Measurements from ENCODE around the gene PLEKHG7. TPM values are rescaled to one million over a fixed set of nuclear protein-coding genes. Genes with fewer than 3 reads are reported as not detected.

The PLEKHG7 gene
- total RNA-seq, 1 donor from 2014 or later = not detected

DNA sequence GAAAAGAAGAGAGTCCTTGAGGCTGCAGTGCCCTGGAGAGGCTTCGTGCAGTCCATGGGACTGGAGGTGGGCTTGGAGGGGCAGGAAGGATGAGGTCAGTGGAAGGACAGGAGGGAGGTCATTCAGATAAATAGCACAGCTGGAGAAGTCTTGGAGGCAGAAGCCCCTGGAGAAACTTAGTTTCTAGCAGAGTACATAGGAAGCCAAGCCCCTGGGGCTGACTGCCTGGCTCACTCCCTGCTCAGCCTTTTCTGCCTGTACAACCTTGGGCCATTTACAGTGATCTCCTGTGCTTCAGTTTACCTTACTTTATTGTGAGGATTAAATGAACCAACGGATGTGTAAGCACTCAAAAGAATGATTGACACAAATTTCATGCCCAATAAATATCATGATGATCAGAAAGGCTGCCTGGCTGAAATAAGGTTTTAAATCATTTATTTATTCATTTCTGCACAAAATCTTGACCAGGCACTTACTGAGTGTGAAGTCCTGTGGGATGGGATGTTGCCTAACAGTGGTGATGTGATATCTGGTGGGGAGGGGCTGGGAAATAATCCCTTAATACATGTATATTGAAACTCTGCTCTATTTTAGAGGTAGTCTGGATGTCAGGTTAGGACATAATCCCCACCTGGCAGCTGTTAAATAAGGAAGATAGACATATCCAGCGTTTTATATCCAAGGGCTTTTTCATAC lies 54.3 kb downstream of the PLEKHG7 start:
- no peak for DNase-seq (ENCODE audit: low read depth, low spot score)
- TF ChIP-seq, protein P1, sequence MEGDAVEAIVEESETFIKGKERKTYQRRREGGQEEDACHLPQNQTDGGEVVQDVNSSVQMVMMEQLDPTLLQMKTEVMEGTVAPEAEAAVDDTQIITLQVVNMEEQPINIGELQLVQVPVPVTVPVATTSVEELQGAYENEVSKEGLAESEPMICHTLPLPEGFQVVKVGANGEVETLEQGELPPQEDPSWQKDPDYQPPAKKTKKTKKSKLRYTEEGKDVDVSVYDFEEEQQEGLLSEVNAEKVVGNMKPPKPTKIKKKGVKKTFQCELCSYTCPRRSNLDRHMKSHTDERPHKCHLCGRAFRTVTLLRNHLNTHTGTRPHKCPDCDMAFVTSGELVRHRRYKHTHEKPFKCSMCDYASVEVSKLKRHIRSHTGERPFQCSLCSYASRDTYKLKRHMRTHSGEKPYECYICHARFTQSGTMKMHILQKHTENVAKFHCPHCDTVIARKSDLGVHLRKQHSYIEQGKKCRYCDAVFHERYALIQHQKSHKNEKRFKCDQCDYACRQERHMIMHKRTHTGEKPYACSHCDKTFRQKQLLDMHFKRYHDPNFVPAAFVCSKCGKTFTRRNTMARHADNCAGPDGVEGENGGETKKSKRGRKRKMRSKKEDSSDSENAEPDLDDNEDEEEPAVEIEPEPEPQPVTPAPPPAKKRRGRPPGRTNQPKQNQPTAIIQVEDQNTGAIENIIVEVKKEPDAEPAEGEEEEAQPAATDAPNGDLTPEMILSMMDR (conservative IDR thresholded peaks at IDR 0.05) = no peak
- H3K9me3 Mint-ChIP-seq = peaks cover 12% of the 10 kb centered on the region
- no peak overlapping the region for H3K4me3 Mint-ChIP-seq
- peak overlapping the region; percentile 37 for H3K27ac Mint-ChIP-seq (ENCODE audit: unreplicated experiment)
- peaks cover 24% of the 10 kb centered on the region for H3K4me1 Mint-ChIP-seq
- H3K36me3 Mint-ChIP-seq (ENCODE audit: low read depth) = peaks cover 3% of the 10 kb centered on the region
- H3K27me3 Mint-ChIP-seq (ENCODE audit: low read depth) = no peaks in the 10 kb centered on the region

DNA sequence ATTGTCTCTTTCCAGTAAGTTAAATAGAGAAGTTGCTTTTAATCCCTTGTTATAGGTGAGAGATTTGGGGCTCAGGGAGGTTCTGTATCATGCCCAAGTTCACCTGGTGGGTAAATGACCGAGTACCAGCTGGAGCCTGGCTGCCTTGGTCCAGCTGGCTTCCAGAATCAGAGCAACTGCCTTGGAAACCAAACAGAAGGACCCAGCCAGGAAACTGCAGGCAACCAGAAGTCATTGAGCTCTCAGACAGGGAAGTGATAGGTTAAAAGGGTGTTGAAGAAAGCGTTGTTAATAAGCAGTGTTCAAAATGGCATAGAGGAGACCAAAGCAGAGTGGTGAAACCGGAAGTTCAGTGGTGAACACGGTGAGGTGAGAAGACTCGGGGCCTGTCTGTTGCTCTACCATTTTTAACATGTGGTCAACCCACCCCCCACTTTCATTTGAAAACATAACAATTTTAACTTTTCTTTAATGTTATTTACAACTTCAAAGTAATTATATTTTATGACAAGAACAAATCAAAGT lies 54.9 kb downstream of the PLEKHG7 start:
- Mint-ChIP-seq H3K27ac (ENCODE audit: unreplicated experiment) (no peak overlapping the region), H3K27me3 (ENCODE audit: low read depth) (no peaks in the 10 kb centered on the region), H3K9me3 (peaks cover 10% of the 10 kb centered on the region)

DNA sequence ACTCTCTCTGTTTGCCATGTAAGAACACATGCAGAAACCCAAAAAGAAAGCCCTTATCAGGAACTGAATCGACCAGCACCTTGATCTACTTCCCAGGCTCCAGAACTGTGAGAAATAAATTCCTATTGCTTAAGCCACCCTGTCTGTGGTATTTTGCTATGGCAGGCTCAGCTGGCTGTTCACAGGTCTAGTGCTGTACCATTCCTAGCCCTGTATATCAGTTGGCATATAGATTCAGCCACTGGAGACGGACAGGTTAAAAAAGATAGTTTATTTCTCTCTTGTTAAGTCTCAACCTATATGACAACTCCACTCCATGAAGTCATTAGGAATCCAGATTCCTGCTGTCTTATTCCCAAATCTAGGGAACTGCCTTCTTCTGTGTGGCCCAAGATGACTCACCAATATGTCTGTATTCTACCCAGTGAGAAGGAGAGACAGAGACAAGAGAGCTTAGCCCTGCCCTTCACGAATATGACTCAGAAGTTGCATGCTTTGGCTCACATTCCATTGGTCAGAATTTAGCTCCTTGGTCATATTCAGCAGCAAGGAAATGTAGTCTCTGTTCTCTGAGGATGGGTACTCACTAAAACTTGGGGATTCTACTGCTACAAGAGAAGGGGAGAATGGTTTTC lies 57.0 kb downstream of the PLEKHG7 start:
- no peak for DNase-seq (ENCODE audit: low read depth, low spot score)
- H3K36me3 Mint-ChIP-seq (ENCODE audit: low read depth) = no peaks in the 10 kb centered on the region
- H3K4me1 Mint-ChIP-seq = peaks cover 23% of the 10 kb centered on the region
- no peak overlapping the region for H3K27ac Mint-ChIP-seq (ENCODE audit: unreplicated experiment)
- peaks cover 5% of the 10 kb centered on the region for H3K9me3 Mint-ChIP-seq
- no peak overlapping the region for H3K4me3 Mint-ChIP-seq
- TF ChIP-seq, protein P1 (conservative IDR thresholded peaks at IDR 0.05) = no peak
- no peaks in the 10 kb centered on the region for H3K27me3 Mint-ChIP-seq (ENCODE audit: low read depth)

More for the DNA sequence above, 54.9 kb downstream of the PLEKHG7 start:
- Mint-ChIP-seq H3K36me3 (ENCODE audit: low read depth) (peaks cover 3% of the 10 kb centered on the region), H3K4me1 (peaks cover 24% of the 10 kb centered on the region), H3K4me3 (no peak overlapping the region)
- DNase-seq (ENCODE audit: low read depth, low spot score) = no peak
- TF ChIP-seq, protein P1 (conservative IDR thresholded peaks at IDR 0.05) = no peak

DNA sequence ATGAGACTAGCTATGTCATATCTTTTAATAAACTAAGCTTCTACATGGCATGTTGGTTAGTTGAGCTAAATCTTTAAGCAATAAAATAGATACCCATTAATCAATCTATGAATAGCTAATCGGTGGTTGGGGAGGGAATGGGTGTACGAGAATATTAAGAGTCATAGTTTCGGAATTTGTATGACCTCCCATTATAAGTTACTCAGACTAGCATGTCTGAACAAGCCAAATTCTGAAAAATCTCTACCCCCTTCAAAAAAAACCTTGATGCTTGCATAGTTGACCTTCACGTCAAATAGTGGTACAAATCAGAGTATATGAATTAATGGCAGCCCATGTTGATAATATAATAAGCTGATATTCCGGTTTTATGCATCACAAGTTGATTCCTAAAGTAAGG lies 60.0 kb downstream of the PLEKHG7 start:
- DNase-seq (ENCODE audit: low read depth, low spot score) = no peak
- Mint-ChIP-seq H3K27ac (ENCODE audit: unreplicated experiment) (no peak overlapping the region), H3K27me3 (ENCODE audit: low read depth) (no peaks in the 10 kb centered on the region), H3K4me1 (peaks cover 24% of the 10 kb centered on the region), H3K4me3 (no peak overlapping the region), H3K9me3 (peaks cover 3% of the 10 kb centered on the region), H3K36me3 (ENCODE audit: low read depth) (no peaks in the 10 kb centered on the region)
- TF ChIP-seq, protein P1 (conservative IDR thresholded peaks at IDR 0.05) = no peak

DNA sequence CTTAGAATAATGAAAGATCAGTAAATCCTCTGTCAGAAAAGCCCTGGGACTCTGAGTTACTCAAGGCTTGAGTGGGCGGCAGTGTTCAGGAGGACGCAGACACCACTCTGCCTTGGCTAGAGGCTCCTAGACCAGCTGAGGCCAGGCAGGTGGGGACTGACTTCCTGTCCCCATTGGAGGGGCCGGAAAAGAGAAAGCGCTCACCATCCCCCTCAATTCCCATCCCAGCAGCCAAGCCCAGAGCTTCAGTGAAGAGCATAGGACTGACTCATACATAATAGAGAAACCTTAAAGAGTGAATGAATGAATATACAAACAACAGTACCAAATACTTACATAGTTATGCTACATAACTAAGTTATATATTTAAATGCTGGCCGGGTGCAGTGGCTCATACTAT lies 62.0 kb downstream of the PLEKHG7 start:
- no peaks in the 10 kb centered on the region for H3K27me3 Mint-ChIP-seq (ENCODE audit: low read depth)
- peaks cover 41% of the 10 kb centered on the region for H3K4me1 Mint-ChIP-seq
- H3K27ac Mint-ChIP-seq (ENCODE audit: unreplicated experiment) = peak overlapping the region; percentile 93
- DNase-seq (ENCODE audit: low read depth, low spot score) = no peak
- peaks cover 3% of the 10 kb centered on the region for H3K9me3 Mint-ChIP-seq
- H3K36me3 Mint-ChIP-seq (ENCODE audit: low read depth) = no peaks in the 10 kb centered on the region
- TF ChIP-seq, protein P1 (conservative IDR thresholded peaks at IDR 0.05) = no peak
- H3K4me3 Mint-ChIP-seq = peak overlapping the region; percentile 70
